Measurements from ENCODE around the gene BMERB1. TPM values are rescaled to one million over a fixed set of nuclear protein-coding genes. Genes with fewer than 3 reads are reported as not detected.
A peak's percentile ranks its signal among the peaks of the same experiment; 100 is the strongest.

Gene BMERB1
- total and polyA plus RNA-seq, 9 of the 15 experiments (the other 6 are each of a cell fraction or from before 2014, with no cell fraction given) = 0.29 to 2.9 (median 0.94) TPM

- peak; percentile 63 for TF ChIP-seq HMBOX1 (IDR thresholded peaks at IDR 0.05)
- TF ChIP-seq ZNF830 (CRISPR knock-in tag; IDR thresholded peaks at IDR 0.05) = no peak
- TF ChIP-seq POLR2AphosphoS2 (IDR thresholded peaks at IDR 0.05; ENCODE audit: low read length) = no peak
- TF ChIP-seq ZNF217 (CRISPR knock-in tag; IDR thresholded peaks at IDR 0.05) = no peak
- TF ChIP-seq ZC3H4 (CRISPR knock-in tag; IDR thresholded peaks at IDR 0.05; ENCODE audit: borderline replicate concordance) = no peak
- TF ChIP-seq ZKSCAN8 (CRISPR knock-in tag; IDR thresholded peaks at IDR 0.05) = 0 out of 2 replicates have a peak, but pooled peaks have one; percentile 35
- TF ChIP-seq USF1 (CRISPR knock-in tag; IDR thresholded peaks at IDR 0.05) = peak; percentile 73
- TF ChIP-seq ZNF197 (CRISPR knock-in tag; IDR thresholded peaks at IDR 0.05; ENCODE audit: low read depth) = no peak
- TF ChIP-seq ZNF740 (CRISPR knock-in tag; IDR thresholded peaks at IDR 0.05) = no peak
- peak in 1 of 2 experiments; percentile 65; a peak in 2 of 4 replicates for TF ChIP-seq ZNF740 (tag; IDR thresholded peaks at IDR 0.05)
- no peak for TF ChIP-seq NCOR1 (IDR thresholded peaks at IDR 0.05)
- TF ChIP-seq PHF20 (IDR thresholded peaks at IDR 0.05; ENCODE audit: partially characterized antibody) = no peak
- no peak for TF ChIP-seq MAFK (IDR thresholded peaks at IDR 0.05; ENCODE audit: low read length)
- TF ChIP-seq TCF7 (IDR thresholded peaks at IDR 0.05; ENCODE audit: borderline replicate concordance) = no peak
- no peak for TF ChIP-seq ZNF280A (IDR thresholded peaks at IDR 0.05; ENCODE audit: low read depth, partially characterized antibody)
- no peak for TF ChIP-seq ZNF778 (CRISPR knock-in tag; IDR thresholded peaks at IDR 0.05)
- TF ChIP-seq POLR2A (conservative IDR thresholded peaks at IDR 0.05) = no peak
- TF ChIP-seq C11orf30 (IDR thresholded peaks at IDR 0.05; ENCODE audit: low read depth) = no peak
- TF ChIP-seq TFAP4 (CRISPR knock-in tag; IDR thresholded peaks at IDR 0.05; ENCODE audit: borderline replicate concordance) = no peak
- TF ChIP-seq ZNF583 (CRISPR knock-in tag; IDR thresholded peaks at IDR 0.05) = no peak
- TF ChIP-seq HDAC2 (IDR thresholded peaks at IDR 0.05) = no peak
- TF ChIP-seq TOE1 (IDR thresholded peaks at IDR 0.05; ENCODE audit: borderline replicate concordance) = peak; percentile 90
- no peak for TF ChIP-seq TOE1 (CRISPR knock-in tag; IDR thresholded peaks at IDR 0.05; ENCODE audit: borderline replicate concordance, low read depth)
- TF ChIP-seq TAF1 (IDR thresholded peaks at IDR 0.05; ENCODE audit: control insufficient read depth, extremely low read depth, insufficient read depth, low read length, severe bottlenecking) = no peak
- no peak for TF ChIP-seq PHF21A (IDR thresholded peaks at IDR 0.05; ENCODE audit: borderline replicate concordance, low read depth)
- no peak for TF ChIP-seq NUFIP1 (IDR thresholded peaks at IDR 0.05; ENCODE audit: partially characterized antibody)
- TF ChIP-seq MCM5 (IDR thresholded peaks at IDR 0.05; ENCODE audit: low read depth) = no peak
- no peak for TF ChIP-seq ZNF717 (CRISPR knock-in tag; IDR thresholded peaks at IDR 0.05)
Measured at GRCh38 chr16:15509051-15509592, 74.7 kb downstream of the BMERB1 start (continued).

Measured in K562 (cell line).